DND-41 (cell line): ENCODE results near the gene CHMP2B.

Experiments used
- EZH2 ChIP-seq: IDR thresholded peaks from 3 replicates; pipeline ENCODE4 v1.6.1; 2012; ENCODE audit warnings: borderline replicate concordance, low read depth, mild to moderate bottlenecking, moderate library complexity, low read length, inconsistent platforms; ENCODE audit not compliant: severe bottlenecking
- TF ChIP-seq, protein P1 (sequence below): IDR thresholded peaks from 2 replicates; pipeline ENCODE4 v1.5.1; 2012; ENCODE audit warnings: borderline replicate concordance, low read length, moderate library complexity, mild to moderate bottlenecking; ENCODE audit not compliant: poor library complexity, severe bottlenecking; ENCODE audit errors: extremely low read depth

DNA sequence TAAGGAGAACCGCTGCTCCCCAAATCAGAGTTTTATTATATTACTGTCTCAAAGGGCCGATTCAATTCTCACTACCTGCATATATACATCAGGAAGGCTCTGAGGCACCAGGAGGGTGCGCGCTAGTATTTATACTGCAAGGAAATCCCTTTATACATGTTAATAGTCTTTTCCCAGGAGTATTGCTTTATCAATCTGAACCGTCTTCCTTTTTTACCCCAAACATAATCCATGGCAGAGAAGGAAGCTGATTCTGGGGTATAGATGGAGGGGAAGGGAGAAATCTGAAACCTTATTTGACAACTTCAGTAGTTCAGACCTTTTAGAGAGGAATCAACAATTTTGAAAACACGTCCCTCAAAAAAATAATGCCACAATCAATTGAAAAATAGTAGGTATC is 49.4 kb downstream of the CHMP2B start, which contains the start of gene POU1F1:
- TF ChIP-seq, protein P1, sequence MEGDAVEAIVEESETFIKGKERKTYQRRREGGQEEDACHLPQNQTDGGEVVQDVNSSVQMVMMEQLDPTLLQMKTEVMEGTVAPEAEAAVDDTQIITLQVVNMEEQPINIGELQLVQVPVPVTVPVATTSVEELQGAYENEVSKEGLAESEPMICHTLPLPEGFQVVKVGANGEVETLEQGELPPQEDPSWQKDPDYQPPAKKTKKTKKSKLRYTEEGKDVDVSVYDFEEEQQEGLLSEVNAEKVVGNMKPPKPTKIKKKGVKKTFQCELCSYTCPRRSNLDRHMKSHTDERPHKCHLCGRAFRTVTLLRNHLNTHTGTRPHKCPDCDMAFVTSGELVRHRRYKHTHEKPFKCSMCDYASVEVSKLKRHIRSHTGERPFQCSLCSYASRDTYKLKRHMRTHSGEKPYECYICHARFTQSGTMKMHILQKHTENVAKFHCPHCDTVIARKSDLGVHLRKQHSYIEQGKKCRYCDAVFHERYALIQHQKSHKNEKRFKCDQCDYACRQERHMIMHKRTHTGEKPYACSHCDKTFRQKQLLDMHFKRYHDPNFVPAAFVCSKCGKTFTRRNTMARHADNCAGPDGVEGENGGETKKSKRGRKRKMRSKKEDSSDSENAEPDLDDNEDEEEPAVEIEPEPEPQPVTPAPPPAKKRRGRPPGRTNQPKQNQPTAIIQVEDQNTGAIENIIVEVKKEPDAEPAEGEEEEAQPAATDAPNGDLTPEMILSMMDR: no peak
- TF ChIP-seq EZH2: no peak
